SK-N-MC (cell line): ENCODE measurements around the gene PRDM5.

Source experiments
- DNase-seq: peaks from one replicate; pipeline ENCODE4 v3.0.0-alpha.2; 2011; ENCODE audit warnings: low read depth, low spot score
- H3K27ac ChIP-seq: fragments of 200-600 bp; sonication (generic); 2 replicates; pipeline ENCODE4 v1.5.1; 2016; ENCODE audit warnings: mixed run types
- H3K36me3 ChIP-seq: fragments of 200-600 bp; sonication (generic); 2 replicates; pipeline ENCODE4 v1.6.1; 2017; ENCODE audit warnings: antibody characterized with exemption, low read length, mixed read lengths; ENCODE audit not compliant: insufficient read depth
- H3K4me3 ChIP-seq: fragments of 200-600 bp; sonication (generic); 2 replicates; pipeline ENCODE4 v1.5.1; 2016
- H3K9ac ChIP-seq: fragments of 200-600 bp; sonication (generic); 2 replicates; pipeline ENCODE4 v1.8.0; 2017; ENCODE audit warnings: mixed run types, mixed read lengths; ENCODE audit not compliant: insufficient read length
- H3K9me3 ChIP-seq: fragments of 200-600 bp; sonication (generic); 2 replicates; pipeline ENCODE4 v1.6.1; 2017; ENCODE audit warnings: low read depth, mild to moderate bottlenecking, antibody characterized with exemption, low read length, moderate library complexity, mixed read lengths
- EZH2 ChIP-seq: fragments of 200-600 bp; sonication (generic); IDR thresholded peaks from one replicate; pipeline ENCODE4 v1.6.1; 2017; ENCODE audit warnings: antibody characterized with exemption
- FOXP2 ChIP-seq: optimal IDR thresholded peaks from 2 replicates; pipeline ENCODE3; 2011; ENCODE audit warnings: mild to moderate bottlenecking, moderate library complexity; ENCODE audit not compliant: insufficient read depth; ENCODE audit errors: extremely low read length, control extremely low read depth
- POLR2AphosphoS5 ChIP-seq: IDR thresholded peaks from 2 replicates; pipeline ENCODE4 v1.6.1; 2012; ENCODE audit warnings: mild to moderate bottlenecking, low read depth, low read length, borderline replicate concordance

Gene PRDM5

DNA sequence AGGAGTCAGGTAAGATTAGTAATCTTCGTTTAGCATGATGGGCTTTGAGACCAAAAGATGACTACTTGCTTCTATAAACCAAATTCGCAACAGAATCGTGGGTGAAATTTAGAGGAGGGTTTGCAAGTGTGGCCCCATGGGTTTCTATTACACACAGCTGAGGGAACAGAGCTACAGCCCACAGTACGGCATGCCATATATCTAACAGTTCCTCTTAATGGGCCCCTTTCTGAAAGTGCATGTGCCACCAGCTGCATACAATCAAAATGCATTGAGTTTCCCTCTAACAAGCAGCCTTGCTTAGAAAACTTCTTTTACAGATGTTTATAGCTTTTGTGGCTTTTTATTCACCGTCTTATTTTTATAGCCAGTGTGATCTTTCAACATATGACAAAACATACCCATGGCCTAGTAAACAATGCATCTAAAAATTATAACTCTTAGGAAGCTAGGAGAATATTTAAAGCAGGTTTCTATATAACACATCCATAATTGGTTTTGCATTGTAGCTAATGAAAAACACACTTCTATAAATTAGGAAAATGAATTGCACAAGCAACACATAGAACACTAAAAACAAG, 202.1 kb downstream of the PRDM5 start:
- Histone ChIP-seq H3K4me3 (no peak overlapping the region), H3K27ac (peak overlapping the region; percentile 39; the same call in 1 of the 2 replicates), H3K9ac (no peak overlapping the region), H3K36me3 (no peaks in the 10 kb centered on the region), H3K9me3 (no peaks in the 10 kb centered on the region)
- TF ChIP-seq FOXP2 (no peak), POLR2AphosphoS5 (no peak), EZH2 (no peak)
- DNase-seq = no peak

DNA sequence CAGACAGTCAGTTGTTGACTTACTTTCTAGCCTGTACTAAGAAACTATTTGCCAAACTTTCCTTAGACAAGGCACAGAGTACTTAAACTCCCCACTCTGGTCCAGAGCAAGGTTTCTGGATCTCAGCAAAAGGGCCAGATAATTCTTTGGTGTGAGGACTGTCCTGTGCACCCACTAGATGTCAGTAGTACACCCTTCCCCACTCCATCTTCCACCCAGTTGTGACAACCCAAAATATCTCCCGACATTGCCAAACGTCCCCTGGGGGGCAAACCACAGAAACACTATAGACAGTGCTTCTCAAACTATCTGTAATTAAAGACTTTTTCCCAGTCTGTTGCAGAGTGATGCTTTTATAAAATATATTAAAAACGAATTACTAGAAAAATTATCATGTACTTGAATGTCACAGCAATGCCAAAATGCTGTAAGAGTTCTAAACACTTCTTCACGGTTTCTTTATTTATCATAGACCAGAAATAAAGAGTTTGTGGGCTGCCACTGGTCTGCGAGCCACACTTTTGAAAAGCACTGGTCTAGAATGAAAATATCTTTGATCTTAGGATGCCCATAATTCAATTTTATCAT, 203.5 kb downstream of the PRDM5 start:
- no peak for DNase-seq
- no peak overlapping the region for H3K9ac ChIP-seq

DNA sequence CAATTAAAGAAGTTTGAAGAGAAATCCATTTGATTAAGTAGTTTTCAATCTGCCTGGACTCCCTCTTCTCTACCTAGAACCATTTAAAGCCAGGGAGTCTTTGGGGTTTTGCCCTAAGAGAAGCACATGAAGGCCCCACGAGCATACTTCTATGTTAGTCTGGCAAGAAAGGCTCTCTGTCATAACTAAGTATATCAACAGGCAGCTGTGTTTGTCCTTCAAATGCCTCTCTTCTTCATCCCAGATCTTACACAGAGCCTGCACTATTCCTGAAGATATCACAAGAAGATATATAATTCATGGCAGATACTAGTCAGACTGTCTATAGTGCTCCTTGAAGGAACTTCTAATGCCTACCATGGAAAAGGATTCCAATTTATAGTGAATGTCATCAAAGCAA, 206.2 kb downstream of the PRDM5 start:
- H3K4me3 ChIP-seq = no peak overlapping the region
- H3K27ac ChIP-seq = no peak overlapping the region
- DNase-seq = no peak
- no peak for TF ChIP-seq EZH2
- no peak for TF ChIP-seq FOXP2
- H3K36me3 ChIP-seq = no peaks in the 10 kb centered on the region
- H3K9me3 ChIP-seq = no peaks in the 10 kb centered on the region
- no peak overlapping the region for H3K9ac ChIP-seq

More for the DNA sequence above, 203.5 kb downstream of the PRDM5 start:
- no peak for TF ChIP-seq FOXP2
- TF ChIP-seq EZH2 = no peak
- no peaks in the 10 kb centered on the region for H3K36me3 ChIP-seq
- no peak overlapping the region for H3K27ac ChIP-seq
- H3K9me3 ChIP-seq = no peaks in the 10 kb centered on the region
- no peak overlapping the region for H3K4me3 ChIP-seq

DNA sequence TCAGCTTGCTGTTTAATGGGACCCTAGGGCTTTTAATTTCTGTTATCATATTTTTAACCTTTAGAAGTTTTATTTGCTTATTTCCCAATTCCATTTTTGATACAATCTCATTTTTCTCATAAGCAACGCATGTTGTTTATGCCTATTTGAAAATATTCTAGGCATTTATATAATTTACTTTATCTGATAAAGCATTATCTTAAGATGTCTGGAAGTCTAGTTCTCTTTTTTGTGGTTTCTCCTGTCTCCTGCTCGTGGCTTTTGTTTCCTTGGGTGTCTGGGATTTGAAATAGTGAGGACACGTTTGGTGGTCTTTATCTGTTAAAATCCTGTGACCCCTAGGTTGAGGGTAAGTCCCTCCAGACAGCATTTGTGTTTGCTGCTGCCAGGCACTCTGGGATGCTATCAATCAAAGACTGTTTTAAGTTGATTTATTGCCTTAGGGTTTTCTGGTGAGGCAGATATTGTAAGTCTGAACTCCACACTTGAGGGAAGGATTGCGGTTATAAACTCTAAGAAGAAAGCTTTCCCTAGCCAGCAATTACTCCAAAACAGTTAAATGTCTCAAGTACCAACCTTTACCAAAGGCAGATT, 208.0 kb downstream of the PRDM5 start:
- no peak for DNase-seq
- TF ChIP-seq FOXP2 (no peak), POLR2AphosphoS5 (no peak), EZH2 (no peak)

DNA sequence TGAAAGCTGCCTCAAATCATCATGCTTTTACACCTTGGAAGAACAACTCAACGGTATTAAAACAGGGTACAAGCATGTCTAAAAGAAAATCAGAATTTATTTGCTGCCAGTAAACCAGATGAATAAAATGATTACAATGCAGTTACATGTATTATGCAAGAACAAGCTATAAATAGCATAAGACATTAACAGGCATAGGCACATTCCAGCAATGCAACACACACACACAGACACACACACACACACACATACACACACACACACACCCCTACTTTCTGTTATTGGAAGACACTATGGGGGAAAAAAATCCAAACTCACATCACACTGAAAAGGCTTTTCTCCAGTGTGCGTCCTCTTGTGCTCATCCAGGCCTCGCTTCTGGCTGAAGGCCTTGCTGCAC, 212.5 kb downstream of the PRDM5 start:
- no peak for DNase-seq
- no peaks in the 10 kb centered on the region for H3K36me3 ChIP-seq
- no peak overlapping the region for H3K9ac ChIP-seq
- no peak overlapping the region for H3K27ac ChIP-seq
- H3K4me3 ChIP-seq = no peak overlapping the region
- no peaks in the 10 kb centered on the region for H3K9me3 ChIP-seq
- TF ChIP-seq FOXP2 = no peak
- no peak for TF ChIP-seq POLR2AphosphoS5
- TF ChIP-seq EZH2 = no peak

More for the DNA sequence above, 208.0 kb downstream of the PRDM5 start:
- Histone ChIP-seq H3K27ac (no peak overlapping the region), H3K4me3 (no peak overlapping the region), H3K9me3 (no peaks in the 10 kb centered on the region), H3K36me3 (no peaks in the 10 kb centered on the region), H3K9ac (no peak overlapping the region)

DNA sequence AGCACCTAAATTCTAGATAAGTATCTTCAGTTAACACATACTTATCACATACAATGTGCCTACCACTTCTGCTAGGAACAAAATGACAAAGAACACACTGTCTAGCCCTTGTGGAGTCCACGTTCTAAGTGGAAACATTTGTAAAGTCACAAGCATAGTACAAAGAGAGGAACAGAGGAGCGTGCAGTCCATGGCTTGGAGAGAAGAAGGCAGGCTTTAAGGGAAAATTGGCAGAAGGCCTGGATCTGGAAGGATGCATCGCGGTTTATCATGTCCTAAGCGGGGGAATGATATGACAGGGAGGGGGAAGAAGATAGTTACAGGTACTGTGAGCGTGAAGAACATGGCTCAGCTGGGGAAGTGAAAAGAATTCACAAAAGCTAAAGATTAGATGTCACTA, 218.0 kb downstream of the PRDM5 start:
- Histone ChIP-seq H3K9ac (no peak overlapping the region), H3K27ac (no peak overlapping the region), H3K4me3 (no peak overlapping the region), H3K36me3 (no peaks in the 10 kb centered on the region), H3K9me3 (no peaks in the 10 kb centered on the region)
- TF ChIP-seq POLR2AphosphoS5 (no peak), FOXP2 (no peak), EZH2 (no peak)
- no peak for DNase-seq

DNA sequence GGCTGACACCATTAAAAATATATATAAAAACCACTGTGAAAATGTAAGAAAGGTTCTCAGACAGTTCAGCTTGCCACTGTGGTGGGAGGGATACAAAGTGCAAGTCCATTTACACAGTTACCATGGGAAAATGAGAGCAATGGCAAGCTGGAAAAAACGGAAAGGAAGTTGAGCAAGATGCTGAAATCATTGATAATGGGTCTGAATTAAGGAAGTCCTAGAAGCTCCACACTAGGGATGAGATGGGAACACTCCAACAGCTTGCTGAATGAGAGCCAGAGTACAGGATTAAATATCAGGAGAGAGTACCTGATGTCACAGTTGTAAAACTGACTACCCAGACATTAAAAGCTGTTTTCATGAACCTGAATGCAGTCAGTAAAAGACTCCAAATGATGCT, 218.6 kb downstream of the PRDM5 start:
- Histone ChIP-seq H3K4me3 (no peak overlapping the region), H3K9me3 (no peaks in the 10 kb centered on the region), H3K27ac (no peak overlapping the region), H3K36me3 (no peaks in the 10 kb centered on the region), H3K9ac (no peak overlapping the region)
- TF ChIP-seq EZH2 (no peak), FOXP2 (no peak), POLR2AphosphoS5 (no peak)
- no peak for DNase-seq

DNA sequence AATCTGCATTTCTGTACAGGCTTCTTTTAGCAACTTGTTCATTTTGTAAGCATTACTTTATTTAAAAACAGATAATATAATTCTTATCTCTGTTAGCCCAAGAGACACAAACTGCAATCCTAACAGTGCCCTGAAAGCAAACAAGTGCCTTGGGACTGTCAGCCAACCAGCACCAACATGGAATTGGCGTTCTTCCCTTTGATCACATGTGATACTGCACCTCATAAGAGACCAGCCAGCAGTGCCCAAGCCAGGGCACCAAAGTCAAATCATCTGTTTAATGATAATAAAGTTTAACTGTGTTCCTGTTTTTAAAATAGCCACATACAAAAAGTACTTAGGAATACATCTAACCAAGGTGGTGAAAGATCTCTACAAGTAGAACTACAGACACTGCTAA, 223.2 kb downstream of the PRDM5 start:
- TF ChIP-seq FOXP2 = no peak
- TF ChIP-seq EZH2 = no peak
- no peak for TF ChIP-seq POLR2AphosphoS5
- H3K9me3 ChIP-seq = no peaks in the 10 kb centered on the region
- H3K4me3 ChIP-seq = no peak overlapping the region

DNA sequence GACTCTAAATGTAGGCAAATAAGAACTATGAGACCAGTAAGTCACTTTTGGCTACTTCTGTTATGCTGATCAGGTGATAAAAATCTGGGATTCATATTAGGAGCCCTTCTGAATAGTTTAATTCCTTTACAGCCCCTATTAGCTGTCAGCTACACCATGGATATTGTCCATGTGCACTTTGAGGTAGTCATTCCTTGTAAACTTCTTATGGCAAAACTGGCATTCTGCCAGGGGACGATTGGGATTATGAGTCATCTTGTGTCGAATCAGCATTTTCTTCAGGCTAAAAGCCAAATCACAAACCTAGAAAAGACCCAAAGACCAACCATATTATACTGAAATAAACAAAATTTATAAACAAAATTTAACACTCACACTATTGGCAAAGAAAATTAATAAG, 227.6 kb downstream of the PRDM5 start:
- Histone ChIP-seq H3K4me3 (no peak overlapping the region), H3K9me3 (no peaks in the 10 kb centered on the region), H3K9ac (no peak overlapping the region), H3K36me3 (no peaks in the 10 kb centered on the region), H3K27ac (no peak overlapping the region)
- DNase-seq = no peak
- TF ChIP-seq POLR2AphosphoS5 = no peak
- no peak for TF ChIP-seq FOXP2
- no peak for TF ChIP-seq EZH2

More for the DNA sequence above, 223.2 kb downstream of the PRDM5 start:
- no peak overlapping the region for H3K27ac ChIP-seq
- H3K36me3 ChIP-seq = no peaks in the 10 kb centered on the region
- no peak overlapping the region for H3K9ac ChIP-seq
- DNase-seq = no peak
